ENCODE data around the gene CCDC40. TPM values are rescaled to one million over a fixed set of nuclear protein-coding genes. Genes with fewer than 3 reads are reported as not detected.
"Not testable (repeated sequence)": the region's sequence is repeated elsewhere in the genome, so short reads cannot be mapped to it uniquely, and the experiment has no call there.

Gene CCDC40
- total and polyA plus RNA-seq, 7 donors, result 1.4 to 25.8 (median 5.3) TPM; not detected in 2

GRCh38 chr17:80036715-80037477, 454 bp downstream of the CCDC40 start:
- TF ChIP-seq POLR2AphosphoS5 (IDR thresholded peaks at IDR 0.05) (no peak), CTCF (IDR thresholded peaks at IDR 0.05) (no peak), EP300 (IDR thresholded peaks at IDR 0.05) (no peak), POLR2A (IDR thresholded peaks at IDR 0.05) (no peak)
- no peak for DNase-seq

GRCh38 chr17:80043963-80044362, 7.5 kb downstream of the CCDC40 start:
- intact Hi-C loops (cut with DNase I), result no loop called here
- 87 to 92% methylated on average over 6 of the region's 6 CpGs for WGBS, 2 donors
- no peak for TF ChIP-seq POLR2AphosphoS5 (IDR thresholded peaks at IDR 0.05)
- no peak for TF ChIP-seq CTCF (IDR thresholded peaks at IDR 0.05)
- no peak for TF ChIP-seq POLR2A (IDR thresholded peaks at IDR 0.05)
- TF ChIP-seq EP300 (IDR thresholded peaks at IDR 0.05), result no peak
- H3K27ac ChIP-seq, result no peak overlapping the region
- H3K4me3 ChIP-seq, result no peak overlapping the region
- H3K27me3 ChIP-seq, result no peaks in the 10 kb centered on the region
- H3K36me3 ChIP-seq, result peaks cover 0 to 30% (median 2%) of the 10 kb centered on the region in 4 donors
- H3K9me3 ChIP-seq, result no peaks in the 10 kb centered on the region
- no peaks in the 10 kb centered on the region for H3K4me1 ChIP-seq
- DNase-seq, result no peak

More at GRCh38 chr17:80036715-80037477, 454 bp downstream of the CCDC40 start:
- peaks cover 0 to 23% (median 10%) of the 10 kb centered on the region in 4 donors for H3K4me1 ChIP-seq
- H3K9me3 ChIP-seq, result no peaks in the 10 kb centered on the region
- no peaks in the 10 kb centered on the region for H3K27me3 ChIP-seq
- 2% methylated on average over 52 of the region's 52 CpGs for WGBS, 2 donors
- peaks cover 0 to 14% (median 2%) of the 10 kb centered on the region in 4 donors for H3K36me3 ChIP-seq
- intact Hi-C loops (cut with DNase I), result loop anchor here (5.0 kb wide), 2 partner anchors 35 to 225 kb away; partner anchors contain the start of gene RNF213
- peak overlapping the region; percentile 83 to 96 (median 94) for H3K27ac ChIP-seq
- peak overlapping the region; percentile 66 to 87 (median 83) for H3K4me3 ChIP-seq

- intact Hi-C loops (cut with DNase I), result no loop called here
- H3K36me3 ChIP-seq, result peaks cover 0 to 35% (median 8%) of the 10 kb centered on the region in 4 donors
- H3K9me3 ChIP-seq, result no peaks in the 10 kb centered on the region
- no peak for DNase-seq
- H3K27ac ChIP-seq, result no peak overlapping the region
- 14 to 58% methylated on average over 4 of the region's 4 CpGs for WGBS, 2 donors
- no peak for TF ChIP-seq POLR2AphosphoS5 (IDR thresholded peaks at IDR 0.05)
- no peaks in the 10 kb centered on the region for H3K27me3 ChIP-seq
- no peaks in the 10 kb centered on the region for H3K4me1 ChIP-seq
- H3K4me3 ChIP-seq, result no peak overlapping the region
These were observed 9.3 kb downstream of the CCDC40 start for GRCh38 chr17:80045703-80046102.

GRCh38 chr17:80046709-80047108, 10.3 kb downstream of the CCDC40 start:
- peaks cover 0 to 32% (median 9%) of the 10 kb centered on the region in 4 donors for H3K36me3 ChIP-seq
- 93 to 94% methylated on average over 10 of the region's 10 CpGs for whole genome bisulfite sequencing, 2 donors
- H3K4me3 ChIP-seq; DNase-seq; H3K9me3 ChIP-seq; H3K4me1 ChIP-seq; intact Hi-C loops (cut with DNase I); H3K27me3 ChIP-seq; H3K27ac ChIP-seq: not testable (repeated sequence)

- WGBS, 2 donors, result 88 to 93% methylated on average over 11 of the region's 11 CpGs
- intact Hi-C loops (cut with DNase I), result no loop called here
- H3K27me3 ChIP-seq, result no peaks in the 10 kb centered on the region
- no peak for DNase-seq
- TF ChIP-seq POLR2AphosphoS5 (IDR thresholded peaks at IDR 0.05) (no peak), CTCF (IDR thresholded peaks at IDR 0.05) (no peak), EP300 (IDR thresholded peaks at IDR 0.05) (no peak), POLR2A (IDR thresholded peaks at IDR 0.05) (no peak)
- H3K4me3 ChIP-seq, result no peak overlapping the region
- no peaks in the 10 kb centered on the region for H3K9me3 ChIP-seq
- H3K27ac ChIP-seq, result no peak overlapping the region
- H3K4me1 ChIP-seq, result no peaks in the 10 kb centered on the region
- peaks cover 0 to 28% (median 9%) of the 10 kb centered on the region in 4 donors for H3K36me3 ChIP-seq
These were observed 10.7 kb downstream of the CCDC40 start for GRCh38 chr17:80047176-80047575.
